Omental fat pad (tissue), 4 donors: ENCODE data around the gene GIMAP2. TPM values are rescaled to one million over a fixed set of nuclear protein-coding genes. Genes with fewer than 3 reads are reported as not detected.
A peak's percentile ranks its signal among the peaks of the same experiment; 100 is the strongest.

Source experiments
- ATAC-seq: fragments of 150-250 bp; one replicate; pipeline ENCODE4 v1.9.1; 2016; ENCODE audit warnings: mild to moderate bottlenecking, moderate library complexity; ENCODE audit not compliant: low FRiP score
- DNase-seq: peaks from one replicate; pipeline ENCODE4 v3.0.0-alpha.2; 2019; ENCODE audit warnings: low spot score
- total RNA-seq, 4 donors: library from RNA; depleted of rRNA; stranded (reverse); fragments of >200 nt; gene quantifications; one replicate each; pipeline ENCODE4 v1.1.0, GENCODE V29; 2016
- TF ChIP-seq, protein P1 (sequence below), 3 donors: fragments of 450-650 bp; IDR thresholded peaks; one replicate each; pipeline ENCODE4 v1.5.1; 2016 to 2017; ENCODE audit warnings: antibody characterized with exemption in 3 of 3, mild to moderate bottlenecking in 3 of 3, moderate library complexity in 2 of 3

Gene GIMAP2
- total RNA-seq, 4 donors from 2014 or later, result 10.1 to 44.0 (median 12.8) TPM

GRCh38 chr7:150734254-150734653 is 48.7 kb downstream of the GIMAP2 start:
- TF ChIP-seq, protein P1, sequence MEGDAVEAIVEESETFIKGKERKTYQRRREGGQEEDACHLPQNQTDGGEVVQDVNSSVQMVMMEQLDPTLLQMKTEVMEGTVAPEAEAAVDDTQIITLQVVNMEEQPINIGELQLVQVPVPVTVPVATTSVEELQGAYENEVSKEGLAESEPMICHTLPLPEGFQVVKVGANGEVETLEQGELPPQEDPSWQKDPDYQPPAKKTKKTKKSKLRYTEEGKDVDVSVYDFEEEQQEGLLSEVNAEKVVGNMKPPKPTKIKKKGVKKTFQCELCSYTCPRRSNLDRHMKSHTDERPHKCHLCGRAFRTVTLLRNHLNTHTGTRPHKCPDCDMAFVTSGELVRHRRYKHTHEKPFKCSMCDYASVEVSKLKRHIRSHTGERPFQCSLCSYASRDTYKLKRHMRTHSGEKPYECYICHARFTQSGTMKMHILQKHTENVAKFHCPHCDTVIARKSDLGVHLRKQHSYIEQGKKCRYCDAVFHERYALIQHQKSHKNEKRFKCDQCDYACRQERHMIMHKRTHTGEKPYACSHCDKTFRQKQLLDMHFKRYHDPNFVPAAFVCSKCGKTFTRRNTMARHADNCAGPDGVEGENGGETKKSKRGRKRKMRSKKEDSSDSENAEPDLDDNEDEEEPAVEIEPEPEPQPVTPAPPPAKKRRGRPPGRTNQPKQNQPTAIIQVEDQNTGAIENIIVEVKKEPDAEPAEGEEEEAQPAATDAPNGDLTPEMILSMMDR (IDR thresholded peaks at IDR 0.05), result no peak
- no peak for ATAC-seq
- DNase-seq, result no peak

DNA sequence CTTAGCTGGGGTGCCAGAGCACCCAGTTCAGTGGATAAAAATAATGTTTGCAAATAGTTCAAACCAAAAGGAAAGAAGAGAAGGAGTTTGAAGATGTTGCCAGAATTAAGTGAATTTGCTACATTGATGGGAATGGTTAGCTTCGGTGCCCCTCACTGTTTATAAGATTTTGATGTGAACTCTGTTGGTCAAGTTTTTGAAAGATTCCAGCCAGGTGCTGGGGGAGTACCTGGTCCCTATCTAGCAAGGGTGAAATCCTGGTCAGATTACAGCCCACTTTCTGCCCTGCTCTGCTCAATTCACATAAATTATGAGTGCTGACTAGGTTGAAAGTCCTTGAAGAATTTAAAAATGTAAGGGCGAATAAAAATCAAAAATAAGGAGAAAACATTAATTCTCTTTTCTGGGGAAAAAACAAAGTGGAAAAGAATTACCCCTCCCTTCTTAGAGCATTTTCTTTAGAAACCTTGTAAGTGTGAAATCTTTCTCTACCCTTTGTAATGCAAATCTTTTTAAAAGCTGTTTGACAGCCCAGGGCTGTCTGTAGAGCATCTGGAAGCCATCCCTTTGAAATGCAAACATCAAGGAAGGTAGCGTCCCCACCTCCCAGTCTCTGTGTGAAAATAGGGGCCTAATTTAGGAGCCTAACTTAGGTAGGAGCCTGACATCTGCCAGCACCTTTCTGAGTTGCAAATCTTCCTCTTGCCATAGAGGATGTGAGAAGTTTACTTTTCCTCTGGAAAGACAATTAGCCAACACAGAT is 50.3 kb downstream of the GIMAP2 start:
- TF ChIP-seq, protein P1 (IDR thresholded peaks at IDR 0.05), result no peak
- no peak for ATAC-seq
- no peak for DNase-seq

DNA sequence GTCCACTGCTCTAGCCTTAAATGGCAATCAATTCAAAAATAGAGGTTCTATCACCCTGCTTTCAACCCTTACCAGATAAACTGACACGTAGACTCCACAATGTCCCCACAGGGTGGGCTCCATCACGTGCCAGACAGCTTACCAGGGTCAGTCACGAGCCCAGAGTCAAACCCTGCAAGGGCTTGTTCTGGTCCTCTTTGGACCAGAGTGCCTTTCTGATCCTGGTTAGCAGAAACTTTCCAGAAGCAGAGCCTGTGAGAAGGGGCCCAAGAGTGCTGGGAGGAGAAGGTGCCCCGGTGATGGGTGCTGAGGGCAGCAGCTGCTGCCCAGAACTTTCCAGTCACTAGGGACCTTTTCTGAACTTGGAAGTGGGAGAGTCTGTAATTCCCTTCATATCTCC is 51.4 kb downstream of the GIMAP2 start:
- TF ChIP-seq, protein P1 (IDR thresholded peaks at IDR 0.05), result no peak
- no peak for DNase-seq
- no peak for ATAC-seq

DNA sequence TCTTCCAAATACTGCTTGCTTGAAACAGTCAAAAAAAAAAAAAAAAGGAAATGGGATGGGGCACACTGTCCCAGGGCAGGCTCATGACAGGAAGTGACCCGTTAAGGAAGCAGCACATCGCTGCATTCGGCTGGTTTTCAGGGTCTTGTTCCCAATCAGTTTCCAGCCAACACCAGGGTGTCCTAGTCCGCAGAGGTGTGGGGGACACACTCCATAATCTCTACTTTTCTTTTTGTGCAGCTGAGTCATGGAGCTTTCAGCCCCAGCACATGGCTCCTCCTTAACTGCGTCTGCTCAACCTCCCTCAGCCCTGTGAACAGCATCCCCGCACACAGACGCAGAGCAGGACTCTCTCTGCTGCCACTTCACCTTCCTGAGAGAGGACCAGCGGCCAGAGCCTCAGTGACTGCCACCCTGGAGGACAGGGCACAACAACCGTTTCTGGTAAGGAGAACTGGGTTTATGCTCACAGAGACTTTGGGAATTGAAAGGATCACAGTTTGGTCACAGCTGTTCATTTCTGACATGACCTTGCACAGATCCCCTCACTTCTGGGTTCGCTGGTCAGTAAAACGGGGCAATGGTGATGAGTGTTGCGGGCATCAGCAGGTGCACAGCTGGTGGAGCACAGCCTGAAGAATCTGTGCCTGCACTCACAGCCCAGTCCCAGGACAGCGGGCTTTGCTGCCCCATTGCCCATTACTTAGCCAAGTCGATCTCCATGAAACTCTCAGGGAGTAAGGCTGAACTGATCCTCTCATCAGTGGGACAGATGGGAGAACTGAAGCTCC is 52.0 kb downstream of the GIMAP2 start, which contains the start of gene GIMAP5:
Gene GIMAP5 (plus strand): TSS at position 154 of the 791 bp plus-strand sequence. CDS start 3,467 bp downstream, outside the sequence.
- TF ChIP-seq, protein P1 (IDR thresholded peaks at IDR 0.05), result no peak
- DNase-seq, result no peak
- ATAC-seq, result peak; percentile 28

- no peak for ATAC-seq
- TF ChIP-seq, protein P1 (IDR thresholded peaks at IDR 0.05), result no peak
- no peak for DNase-seq
Measured at GRCh38 chr7:150738092-150738491, 52.6 kb downstream of the GIMAP2 start.

DNA sequence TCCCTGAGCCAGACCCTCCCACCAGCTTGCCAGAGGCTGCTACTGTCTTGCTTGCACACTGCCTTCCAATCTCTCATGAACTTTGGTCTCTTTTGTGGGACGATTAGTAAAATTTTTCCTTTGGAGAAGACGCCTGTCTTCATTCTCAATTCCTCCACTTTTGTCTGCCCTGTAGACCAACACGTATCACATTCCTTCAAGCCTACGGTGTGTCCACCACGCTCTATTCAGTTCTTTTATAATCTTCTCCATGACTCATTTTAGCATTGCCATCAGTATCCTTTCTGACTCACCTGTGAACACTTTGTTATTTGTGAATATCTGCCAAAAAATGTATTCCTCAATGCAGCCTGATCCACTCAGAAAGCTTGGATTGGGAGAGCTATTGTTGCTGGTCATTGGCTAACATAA is 53.1 kb downstream of the GIMAP2 start:
- DNase-seq, result no peak
- TF ChIP-seq, protein P1 (IDR thresholded peaks at IDR 0.05), result no peak
- peak; percentile 64 for ATAC-seq
